Hepatocyte (in vitro differentiated cells): ENCODE results near the gene FLYWCH2. TPM values are rescaled to one million over a fixed set of nuclear protein-coding genes. Genes with fewer than 3 reads are reported as not detected.

Source experiments
- DNase-seq: peaks from one replicate; pipeline ENCODE4 v3.0.0-alpha.2; 2016; ENCODE audit warnings: low spot score
- H2AFZ ChIP-seq: fragments of 200-600 bp; sonication (generic); 2 replicates; pipeline ENCODE4 v1.6.0; 2016; ENCODE audit warnings: antibody characterized with exemption, mild to moderate bottlenecking
- H3K27ac ChIP-seq: fragments of 200-600 bp; sonication (generic); 2 replicates; pipeline ENCODE4 v1.5.1; 2016; ENCODE audit warnings: mild to moderate bottlenecking
- H3K27me3 ChIP-seq: fragments of 200-600 bp; sonication (generic); 2 replicates; pipeline ENCODE4 v1.6.1; 2016
- H3K36me3 ChIP-seq: fragments of 200-600 bp; sonication (generic); replicated peaks from 2 replicates; pipeline ENCODE4 v1.5.1; 2016; ENCODE audit warnings: low read depth; ENCODE audit not compliant: insufficient read depth
- H3K4me1 ChIP-seq: fragments of 200-600 bp; sonication (generic); 2 replicates; pipeline ENCODE4 v1.5.1; 2016; ENCODE audit warnings: mild to moderate bottlenecking, moderate library complexity; ENCODE audit not compliant: insufficient read depth
- H3K4me2 ChIP-seq: fragments of 200-600 bp; sonication (generic); 2 replicates; pipeline ENCODE4 v1.6.0; 2016
- H3K4me3 ChIP-seq: fragments of 200-600 bp; sonication (generic); 2 replicates; pipeline ENCODE4 v1.5.1; 2016; ENCODE audit warnings: mild to moderate bottlenecking
- H3K79me2 ChIP-seq: fragments of 200-600 bp; sonication (generic); 2 replicates; pipeline ENCODE4 v1.6.0; 2017; ENCODE audit warnings: mild to moderate bottlenecking
- H3K9me2 ChIP-seq: fragments of 200-600 bp; sonication (generic); replicated peaks from 2 replicates; pipeline ENCODE4 v1.6.0; 2017; ENCODE audit warnings: mild to moderate bottlenecking; ENCODE audit not compliant: insufficient read depth
- H3K9me3 ChIP-seq: fragments of 200-600 bp; sonication (generic); 2 replicates; pipeline ENCODE4 v1.5.1; 2016; ENCODE audit warnings: low read depth, mild to moderate bottlenecking
- H4K20me1 ChIP-seq: fragments of 200-600 bp; sonication (generic); 2 replicates; pipeline ENCODE4 v1.6.0; 2016; ENCODE audit warnings: mild to moderate bottlenecking; ENCODE audit not compliant: insufficient read depth, poor library complexity, severe bottlenecking
- CTCF ChIP-seq: fragments of 200-600 bp; sonication (generic); IDR thresholded peaks from 2 replicates; pipeline ENCODE4 v1.5.1; 2016; ENCODE audit warnings: antibody characterized with exemption, mild to moderate bottlenecking; ENCODE audit not compliant: poor library complexity
- EZH2 ChIP-seq: fragments of 200-600 bp; sonication (generic); IDR thresholded peaks from 2 replicates; pipeline ENCODE4 v1.6.1; 2016; ENCODE audit warnings: antibody characterized with exemption, mild to moderate bottlenecking, borderline replicate concordance
- EZH2phosphoT487 ChIP-seq: fragments of 200-600 bp; sonication (generic); IDR thresholded peaks from one replicate; pipeline ENCODE4 v1.6.1; 2018; ENCODE audit warnings: antibody characterized with exemption, mild to moderate bottlenecking, low read depth, moderate library complexity; ENCODE audit not compliant: unreplicated experiment, severe bottlenecking
- WGBS: methylation state at CpG from one replicate; pipeline ENCODE4 v1.1.6; 2016; ENCODE audit warnings: low lambda C conversion rate; ENCODE audit errors: missing lambda C conversion rate; 5-methylcytosine and 5-hydroxymethylcytosine counted together
- polyA plus RNA-seq: library from polyadenylated mRNA; unstranded; fragments of >200 nt; fragmentation: Nextera tagmentation; extraction: Ambion mirVana; gene quantifications from 2 replicates; pipeline ENCODE4 v1.2.1, GENCODE V29; 2016
- total RNA-seq: library from RNA; depleted of rRNA; stranded (reverse); fragments of >200 nt; gene quantifications from 2 replicates; pipeline ENCODE4 v1.2.3, GENCODE V29; 2014

Gene FLYWCH2
- total and polyA plus RNA-seq, 2 experiments from 2014 or later = 40.0 to 45.1 TPM

- Histone ChIP-seq H3K4me3 (no peak overlapping the region), H3K27ac (no peak overlapping the region), H3K9me3 (no peaks in the 10 kb centered on the region), H3K36me3 (no peaks in the 10 kb centered on the region), H4K20me1 (no peaks in the 10 kb centered on the region), H3K4me2 (no peak overlapping the region), H3K27me3 (no peaks in the 10 kb centered on the region), H3K9me2 (no peaks in the 10 kb centered on the region), H2AFZ (no peak overlapping the region), H3K79me2 (no peaks in the 10 kb centered on the region), H3K4me1 (no peaks in the 10 kb centered on the region)
- 95% methylated on average over 18 of the region's 22 CpGs for WGBS
- TF ChIP-seq EZH2 (no peak), CTCF (no peak), EZH2phosphoT487 (no peak)
- no peak for DNase-seq
These were observed 50.7 kb downstream of the FLYWCH2 start for GRCh38 chr16:2933701-2934100.

- no peaks in the 10 kb centered on the region for H3K27me3 ChIP-seq
- WGBS = 91% methylated on average over 15 of the region's 15 CpGs
- no peaks in the 10 kb centered on the region for H3K9me2 ChIP-seq
- no peak for TF ChIP-seq EZH2phosphoT487
- TF ChIP-seq CTCF = no peak
- TF ChIP-seq EZH2 = no peak
- no peaks in the 10 kb centered on the region for H3K79me2 ChIP-seq
- H3K27ac ChIP-seq = no peak overlapping the region
- H3K4me1 ChIP-seq = no peaks in the 10 kb centered on the region
- H3K4me3 ChIP-seq = no peak overlapping the region
- H3K4me2 ChIP-seq = no peak overlapping the region
- H3K9me3 ChIP-seq = no peaks in the 10 kb centered on the region
- H4K20me1 ChIP-seq = no peaks in the 10 kb centered on the region
- H3K36me3 ChIP-seq = no peaks in the 10 kb centered on the region
- H2AFZ ChIP-seq = no peak overlapping the region
- DNase-seq = no peak
These were observed 51.4 kb downstream of the FLYWCH2 start for GRCh38 chr16:2934450-2934849.

- Histone ChIP-seq H3K27ac (no peak overlapping the region), H3K4me2 (no peak overlapping the region), H4K20me1 (no peaks in the 10 kb centered on the region), H3K79me2 (no peaks in the 10 kb centered on the region), H3K27me3 (no peaks in the 10 kb centered on the region), H3K4me3 (no peak overlapping the region), H3K9me2 (no peaks in the 10 kb centered on the region), H3K4me1 (no peaks in the 10 kb centered on the region), H3K9me3 (no peaks in the 10 kb centered on the region), H2AFZ (no peak overlapping the region), H3K36me3 (no peaks in the 10 kb centered on the region)
- WGBS = 95% methylated on average over 18 of the region's 22 CpGs
- no peak for TF ChIP-seq CTCF
- no peak for TF ChIP-seq EZH2phosphoT487
- no peak for TF ChIP-seq EZH2
- DNase-seq = no peak
These were observed 53.5 kb downstream of the FLYWCH2 start for GRCh38 chr16:2936436-2937011.

GRCh38 chr16:2937170-2937569 is 54.2 kb downstream of the FLYWCH2 start:
- no peaks in the 10 kb centered on the region for H3K79me2 ChIP-seq
- H3K27ac ChIP-seq = no peak overlapping the region
- no peak overlapping the region for H2AFZ ChIP-seq
- H3K4me2 ChIP-seq = no peak overlapping the region
- DNase-seq = no peak
- TF ChIP-seq EZH2 (no peak), EZH2phosphoT487 (no peak), CTCF (no peak)
- no peaks in the 10 kb centered on the region for H4K20me1 ChIP-seq
- H3K4me1 ChIP-seq = no peaks in the 10 kb centered on the region
- WGBS = 98% methylated on average over 24 of the region's 24 CpGs
- no peaks in the 10 kb centered on the region for H3K9me2 ChIP-seq
- H3K4me3 ChIP-seq = no peak overlapping the region
- H3K9me3 ChIP-seq = no peaks in the 10 kb centered on the region
- H3K27me3 ChIP-seq = no peaks in the 10 kb centered on the region
- H3K36me3 ChIP-seq = no peaks in the 10 kb centered on the region
